Head of caudate nucleus (tissue), 42 donors: ENCODE results near the gene ULK4.
"Not testable (repeated sequence)": the region's sequence is repeated elsewhere in the genome, so short reads cannot be mapped to it uniquely, and the experiment has no call there.

Source experiments
- DNase-seq, 42 donors: peaks; one replicate each; pipeline versions ENCODE4 v3.0.0 to v3.0.0-alpha.2; 2020 to 2021; ENCODE audit warnings: mixed read lengths in 7 of 42
- intact Hi-C: fragments of 100-400 bp; cut with DNase I; formaldehyde crosslinking; loops from one replicate; pipeline ENCODE4 v1.15.0; 2022

The ULK4 gene

GRCh38 chr3:41881233-41881821 is 80.6 kb downstream of the ULK4 start:
- intact Hi-C loops = loop anchor here (10.0 kb wide), 1 partner anchor 1557 kb away; no protein-coding TSS in a partner anchor
- peak in 5 of 42 donors; percentile 9 to 57 (median 21) for DNase-seq

GRCh38 chr3:41880387-41880786 is 81.5 kb downstream of the ULK4 start:
- intact Hi-C loops = loop anchor here (10.0 kb wide), 1 partner anchor 1556 kb away; no protein-coding TSS in a partner anchor
- DNase-seq = no peak

- DNase-seq, intact Hi-C loops: not testable (repeated sequence)
Measured at GRCh38 chr3:41877741-41878140, 84.2 kb downstream of the ULK4 start.

- no peak for DNase-seq
- intact Hi-C loops = no loop called here
Measured at GRCh38 chr3:41874022-41874421, 87.9 kb downstream of the ULK4 start.

- intact Hi-C loops = no loop called here
- no peak for DNase-seq
Measured at GRCh38 chr3:41872157-41872556, 89.7 kb downstream of the ULK4 start.

- DNase-seq = no peak
- intact Hi-C loops = no loop called here
Measured at GRCh38 chr3:41867533-41867932, 94.4 kb downstream of the ULK4 start.

- no peak for DNase-seq
- intact Hi-C loops = no loop called here
Measured at GRCh38 chr3:41866298-41866697, 95.6 kb downstream of the ULK4 start.

- DNase-seq = no peak
- intact Hi-C loops = no loop called here
Measured at GRCh38 chr3:41863024-41863423, 98.9 kb downstream of the ULK4 start.

- DNase-seq, intact Hi-C loops: not testable (repeated sequence)
Measured at GRCh38 chr3:41860489-41860888, 101.4 kb downstream of the ULK4 start.

GRCh38 chr3:41854956-41855355 is 106.9 kb downstream of the ULK4 start:
- intact Hi-C loops = no loop called here
- DNase-seq = no peak

GRCh38 chr3:41853540-41854196 is 108.2 kb downstream of the ULK4 start:
- no peak for DNase-seq
- intact Hi-C loops = no loop called here

- no peak for DNase-seq
- intact Hi-C loops = no loop called here
Measured at GRCh38 chr3:41848753-41849574, 112.9 kb downstream of the ULK4 start.

- intact Hi-C loops = no loop called here
- DNase-seq = no peak
Measured at GRCh38 chr3:41847679-41848078, 114.2 kb downstream of the ULK4 start.

GRCh38 chr3:41846850-41847249 is 115.1 kb downstream of the ULK4 start:
- DNase-seq = no peak
- intact Hi-C loops = no loop called here

GRCh38 chr3:41845826-41846225 is 116.1 kb downstream of the ULK4 start:
- no peak for DNase-seq

GRCh38 chr3:41844256-41844655 is 117.6 kb downstream of the ULK4 start:
- intact Hi-C loops, DNase-seq: not testable (repeated sequence)

More at GRCh38 chr3:41845826-41846225, 116.1 kb downstream of the ULK4 start:
- intact Hi-C loops = no loop called here

- DNase-seq, intact Hi-C loops: not testable (repeated sequence)
Measured at GRCh38 chr3:41840936-41841668, 120.8 kb downstream of the ULK4 start.

GRCh38 chr3:41836360-41837134 is 125.4 kb downstream of the ULK4 start:
- intact Hi-C loops = no loop called here
- no peak for DNase-seq

- intact Hi-C loops = no loop called here
- no peak for DNase-seq
Measured at GRCh38 chr3:41833628-41834027, 128.3 kb downstream of the ULK4 start.
